ENCODE measurements around the gene LDLRAD3.

Gene LDLRAD3

DNA sequence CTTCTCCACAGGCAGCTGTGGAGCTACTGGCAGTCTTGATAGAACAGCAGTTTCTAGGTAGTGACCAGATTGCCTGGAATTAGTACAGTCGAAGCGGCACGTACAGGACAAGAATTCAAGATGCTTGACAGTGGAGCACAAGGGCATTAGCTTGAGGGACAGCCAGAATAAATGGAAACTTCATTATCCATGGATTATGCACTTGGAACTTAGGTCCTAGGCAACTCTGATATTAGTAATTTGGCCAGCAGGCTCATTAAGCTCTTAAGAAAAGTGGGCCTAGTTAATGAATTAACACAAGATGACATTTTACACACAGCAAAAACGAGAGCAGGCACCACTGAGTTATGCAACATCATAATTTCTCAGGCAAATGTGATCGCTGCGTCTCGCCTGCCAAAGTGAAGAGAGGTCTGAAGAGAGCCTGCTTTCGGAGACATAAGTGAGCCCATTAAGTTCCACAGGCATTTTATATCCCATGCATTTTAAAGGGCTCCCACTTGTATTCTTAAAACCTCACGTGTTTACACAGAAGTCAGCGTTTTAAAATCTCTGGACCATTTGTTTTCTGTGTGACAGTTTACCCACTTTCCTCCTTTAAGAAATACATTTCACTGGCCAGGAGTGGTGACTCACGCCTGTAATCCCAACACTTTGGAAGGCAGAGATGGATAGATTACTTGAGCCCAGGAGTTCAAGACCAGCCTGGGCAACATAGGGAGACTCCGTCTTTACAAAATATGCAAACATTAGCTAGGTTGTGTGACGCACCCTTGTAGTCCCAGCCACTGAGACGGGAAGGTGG is 279.2 kb downstream of the LDLRAD3 start:
- H3K27ac ChIP-seq: no peak overlapping the region
- TF ChIP-seq, protein P1, sequence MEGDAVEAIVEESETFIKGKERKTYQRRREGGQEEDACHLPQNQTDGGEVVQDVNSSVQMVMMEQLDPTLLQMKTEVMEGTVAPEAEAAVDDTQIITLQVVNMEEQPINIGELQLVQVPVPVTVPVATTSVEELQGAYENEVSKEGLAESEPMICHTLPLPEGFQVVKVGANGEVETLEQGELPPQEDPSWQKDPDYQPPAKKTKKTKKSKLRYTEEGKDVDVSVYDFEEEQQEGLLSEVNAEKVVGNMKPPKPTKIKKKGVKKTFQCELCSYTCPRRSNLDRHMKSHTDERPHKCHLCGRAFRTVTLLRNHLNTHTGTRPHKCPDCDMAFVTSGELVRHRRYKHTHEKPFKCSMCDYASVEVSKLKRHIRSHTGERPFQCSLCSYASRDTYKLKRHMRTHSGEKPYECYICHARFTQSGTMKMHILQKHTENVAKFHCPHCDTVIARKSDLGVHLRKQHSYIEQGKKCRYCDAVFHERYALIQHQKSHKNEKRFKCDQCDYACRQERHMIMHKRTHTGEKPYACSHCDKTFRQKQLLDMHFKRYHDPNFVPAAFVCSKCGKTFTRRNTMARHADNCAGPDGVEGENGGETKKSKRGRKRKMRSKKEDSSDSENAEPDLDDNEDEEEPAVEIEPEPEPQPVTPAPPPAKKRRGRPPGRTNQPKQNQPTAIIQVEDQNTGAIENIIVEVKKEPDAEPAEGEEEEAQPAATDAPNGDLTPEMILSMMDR (IDR thresholded peaks at IDR 0.05): no peak

DNA sequence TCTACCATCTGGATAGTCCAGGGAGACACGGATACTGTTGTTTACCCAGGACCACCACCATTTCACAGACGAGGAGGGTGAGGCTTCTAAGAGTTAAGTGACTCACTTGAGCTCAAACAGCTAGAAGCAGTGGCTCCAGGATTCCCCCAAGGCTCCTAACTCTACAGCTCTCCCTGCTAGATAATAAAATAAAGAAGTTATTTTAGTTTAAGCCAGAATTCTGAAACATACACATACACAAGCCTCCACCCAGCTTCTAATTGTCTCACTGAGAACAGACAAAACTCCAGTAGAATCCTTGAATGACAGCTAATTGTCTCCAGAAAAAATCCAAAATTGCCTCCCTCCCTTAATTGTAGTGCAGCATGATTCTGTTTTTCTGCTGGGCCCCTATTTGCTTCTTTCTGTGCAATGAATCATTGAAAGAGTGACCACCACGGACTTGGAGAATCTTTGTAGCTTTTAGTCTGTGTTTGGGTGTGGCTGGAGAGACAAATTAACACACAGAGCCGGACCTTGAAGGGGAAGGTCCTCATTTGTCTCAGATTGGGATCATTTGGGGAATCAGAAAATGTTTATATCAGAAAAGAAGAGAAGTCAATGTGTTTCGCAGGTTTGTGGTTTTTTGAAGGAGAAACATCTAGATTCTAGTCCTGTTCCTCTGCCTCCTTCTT is 280.5 kb downstream of the LDLRAD3 start:
- no peak overlapping the region for H3K27ac ChIP-seq

DNA sequence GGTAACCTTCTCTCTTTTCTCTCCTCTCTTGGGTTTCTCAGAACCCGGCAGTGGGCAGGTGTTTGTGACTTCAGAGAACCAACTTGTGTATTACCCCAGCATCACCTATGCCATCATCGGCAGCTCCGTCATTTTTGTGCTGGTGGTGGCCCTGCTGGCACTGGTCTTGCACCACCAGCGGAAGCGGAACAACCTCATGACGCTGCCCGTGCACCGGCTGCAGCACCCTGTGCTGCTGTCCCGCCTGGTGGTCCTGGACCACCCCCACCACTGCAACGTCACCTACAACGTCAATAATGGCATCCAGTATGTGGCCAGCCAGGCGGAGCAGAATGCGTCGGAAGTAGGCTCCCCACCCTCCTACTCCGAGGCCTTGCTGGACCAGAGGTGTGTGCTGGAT is 283.2 kb downstream of the LDLRAD3 start:
- no peak overlapping the region for H3K27ac ChIP-seq
- TF ChIP-seq, protein P1 (IDR thresholded peaks at IDR 0.05): no peak
- no peak for TF ChIP-seq ZFX (IDR thresholded peaks at IDR 0.05; ENCODE audit: borderline replicate concordance)

More for the DNA sequence above, 280.5 kb downstream of the LDLRAD3 start:
- no peak for TF ChIP-seq ZFX (IDR thresholded peaks at IDR 0.05; ENCODE audit: borderline replicate concordance)
- TF ChIP-seq, protein P1 (IDR thresholded peaks at IDR 0.05): no peak

DNA sequence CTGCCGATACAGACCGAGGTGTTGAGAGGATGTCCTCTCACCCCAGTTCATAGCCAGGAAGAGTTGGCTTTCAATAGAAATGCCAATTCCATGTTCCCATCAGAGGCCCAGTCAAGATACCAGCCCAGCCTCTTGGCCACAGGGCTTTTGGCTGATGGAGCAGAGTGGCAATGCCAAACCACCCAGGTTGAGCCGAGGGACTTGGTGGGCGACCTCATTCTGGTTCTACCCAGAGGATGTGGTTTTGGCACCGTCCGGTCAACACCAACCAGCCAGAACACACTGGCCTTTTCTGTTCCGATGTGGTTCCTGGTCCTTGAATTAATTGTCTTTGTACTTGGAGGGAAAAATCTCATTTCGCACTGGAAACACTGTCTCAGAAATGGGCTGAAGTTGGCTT is 284.8 kb downstream of the LDLRAD3 start:
- no peak for TF ChIP-seq ZFX (IDR thresholded peaks at IDR 0.05; ENCODE audit: borderline replicate concordance)
- TF ChIP-seq, protein P1 (IDR thresholded peaks at IDR 0.05): no peak
- H3K27ac ChIP-seq: no peak overlapping the region

DNA sequence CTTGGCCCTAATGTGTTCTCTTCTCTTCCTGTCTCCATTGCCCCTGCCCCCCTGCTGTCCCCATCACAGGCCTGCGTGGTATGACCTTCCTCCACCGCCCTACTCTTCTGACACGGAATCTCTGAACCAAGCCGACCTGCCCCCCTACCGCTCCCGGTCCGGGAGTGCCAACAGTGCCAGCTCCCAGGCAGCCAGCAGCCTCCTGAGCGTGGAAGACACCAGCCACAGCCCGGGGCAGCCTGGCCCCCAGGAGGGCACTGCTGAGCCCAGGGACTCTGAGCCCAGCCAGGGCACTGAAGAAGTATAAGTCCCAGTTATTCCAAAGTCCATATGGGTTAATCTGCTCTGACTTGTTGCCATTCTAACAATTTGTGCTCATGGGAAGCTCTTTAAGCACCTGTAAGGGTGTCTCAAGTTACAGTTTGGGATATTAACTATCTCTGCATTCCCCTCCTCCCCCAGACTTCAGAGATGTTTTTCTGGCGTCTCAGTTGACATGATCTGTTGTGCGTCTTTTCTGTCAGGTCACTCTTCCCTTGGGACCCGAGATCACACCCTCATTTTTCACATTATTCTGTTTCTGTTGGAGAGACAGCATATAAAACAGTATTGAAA is 285.3 kb downstream of the LDLRAD3 start:
- no peak overlapping the region for H3K27ac ChIP-seq
- no peak for TF ChIP-seq ZFX (IDR thresholded peaks at IDR 0.05; ENCODE audit: borderline replicate concordance)
- TF ChIP-seq, protein P1 (IDR thresholded peaks at IDR 0.05): no peak

DNA sequence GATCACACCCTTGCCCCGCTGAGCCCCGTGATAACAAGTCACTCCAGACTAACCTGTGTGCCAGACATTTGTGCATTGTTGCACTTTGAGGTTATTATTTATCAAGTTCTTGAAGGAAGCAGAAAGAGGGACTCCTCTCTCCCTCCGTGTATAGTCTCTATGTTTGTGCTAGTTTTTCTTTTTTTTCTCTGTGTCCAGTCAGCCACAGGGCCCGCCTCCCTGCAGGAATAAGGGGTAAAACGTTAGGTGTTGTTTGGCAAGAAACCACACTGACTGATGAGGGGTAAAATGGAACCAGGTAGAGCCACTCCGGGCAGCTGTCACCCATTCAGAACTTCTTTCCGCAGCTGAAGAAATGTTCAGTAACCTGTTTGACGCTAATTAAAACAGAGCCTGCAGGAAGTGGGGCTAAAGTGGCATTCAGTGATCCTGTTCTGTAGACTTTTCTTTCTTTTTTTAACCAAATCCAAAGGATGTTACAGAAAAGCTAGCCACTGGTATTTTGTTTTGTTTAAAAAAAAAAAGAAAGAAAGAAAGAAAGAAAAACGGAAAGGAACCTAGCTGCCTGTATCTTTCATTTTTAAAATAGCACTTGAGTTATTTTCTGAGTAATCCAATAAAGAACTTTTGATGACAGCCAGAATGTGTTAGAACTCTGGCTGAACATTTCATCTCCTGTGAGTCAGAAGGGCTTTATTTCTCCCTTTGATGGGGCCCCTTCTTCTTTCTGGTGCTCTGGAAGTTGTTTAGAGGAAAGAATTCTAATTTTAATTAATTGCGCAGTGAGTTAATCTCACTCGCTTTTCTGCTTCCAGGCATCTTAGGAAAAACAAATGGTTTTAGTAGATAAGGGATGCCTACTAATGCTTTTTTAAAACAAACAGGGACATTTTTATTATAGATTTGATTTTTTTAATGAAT is 287.2 kb downstream of the LDLRAD3 start:
- TF ChIP-seq, protein P1 (IDR thresholded peaks at IDR 0.05): no peak
- TF ChIP-seq ZFX (IDR thresholded peaks at IDR 0.05; ENCODE audit: borderline replicate concordance): no peak
- no peak overlapping the region for H3K27ac ChIP-seq

All from 22Rv1 (cell line).